Hepatocyte (in vitro differentiated cells): ENCODE data around the gene TMOD1. TPM values are rescaled to one million over a fixed set of nuclear protein-coding genes. Genes with fewer than 3 reads are reported as not detected.

Source experiments
- DNase-seq: peaks from one replicate; pipeline ENCODE4 v3.0.0-alpha.2; 2016; ENCODE audit warnings: low spot score
- H2AFZ ChIP-seq: fragments of 200-600 bp; sonication (generic); 2 replicates; pipeline ENCODE4 v1.6.0; 2016; ENCODE audit warnings: antibody characterized with exemption, mild to moderate bottlenecking
- H3K27ac ChIP-seq: fragments of 200-600 bp; sonication (generic); 2 replicates; pipeline ENCODE4 v1.5.1; 2016; ENCODE audit warnings: mild to moderate bottlenecking
- H3K27me3 ChIP-seq: fragments of 200-600 bp; sonication (generic); 2 replicates; pipeline ENCODE4 v1.6.1; 2016
- H3K36me3 ChIP-seq: fragments of 200-600 bp; sonication (generic); replicated peaks from 2 replicates; pipeline ENCODE4 v1.5.1; 2016; ENCODE audit warnings: low read depth; ENCODE audit not compliant: insufficient read depth
- H3K4me1 ChIP-seq: fragments of 200-600 bp; sonication (generic); 2 replicates; pipeline ENCODE4 v1.5.1; 2016; ENCODE audit warnings: mild to moderate bottlenecking, moderate library complexity; ENCODE audit not compliant: insufficient read depth
- H3K4me2 ChIP-seq: fragments of 200-600 bp; sonication (generic); 2 replicates; pipeline ENCODE4 v1.6.0; 2016
- H3K4me3 ChIP-seq: fragments of 200-600 bp; sonication (generic); 2 replicates; pipeline ENCODE4 v1.5.1; 2016; ENCODE audit warnings: mild to moderate bottlenecking
- H3K79me2 ChIP-seq: fragments of 200-600 bp; sonication (generic); 2 replicates; pipeline ENCODE4 v1.6.0; 2017; ENCODE audit warnings: mild to moderate bottlenecking
- H3K9me2 ChIP-seq: fragments of 200-600 bp; sonication (generic); replicated peaks from 2 replicates; pipeline ENCODE4 v1.6.0; 2017; ENCODE audit warnings: mild to moderate bottlenecking; ENCODE audit not compliant: insufficient read depth
- H3K9me3 ChIP-seq: fragments of 200-600 bp; sonication (generic); 2 replicates; pipeline ENCODE4 v1.5.1; 2016; ENCODE audit warnings: low read depth, mild to moderate bottlenecking
- H4K20me1 ChIP-seq: fragments of 200-600 bp; sonication (generic); 2 replicates; pipeline ENCODE4 v1.6.0; 2016; ENCODE audit warnings: mild to moderate bottlenecking; ENCODE audit not compliant: insufficient read depth, poor library complexity, severe bottlenecking
- EZH2 ChIP-seq: fragments of 200-600 bp; sonication (generic); IDR thresholded peaks from 2 replicates; pipeline ENCODE4 v1.6.1; 2016; ENCODE audit warnings: antibody characterized with exemption, mild to moderate bottlenecking, borderline replicate concordance
- EZH2phosphoT487 ChIP-seq: fragments of 200-600 bp; sonication (generic); IDR thresholded peaks from one replicate; pipeline ENCODE4 v1.6.1; 2018; ENCODE audit warnings: antibody characterized with exemption, mild to moderate bottlenecking, low read depth, moderate library complexity; ENCODE audit not compliant: unreplicated experiment, severe bottlenecking
- WGBS: methylation state at CpG from one replicate; pipeline ENCODE4 v1.1.6; 2016; ENCODE audit warnings: low lambda C conversion rate; ENCODE audit errors: missing lambda C conversion rate; 5-methylcytosine and 5-hydroxymethylcytosine counted together
- polyA plus RNA-seq: library from polyadenylated mRNA; unstranded; fragments of >200 nt; fragmentation: Nextera tagmentation; extraction: Ambion mirVana; gene quantifications from 2 replicates; pipeline ENCODE4 v1.2.1, GENCODE V29; 2016
- total RNA-seq: library from RNA; depleted of rRNA; stranded (reverse); fragments of >200 nt; gene quantifications from 2 replicates; pipeline ENCODE4 v1.2.3, GENCODE V29; 2014
- TF ChIP-seq, protein P1 (sequence below): fragments of 200-600 bp; sonication (generic); IDR thresholded peaks from 2 replicates; pipeline ENCODE4 v1.5.1; 2016; ENCODE audit warnings: antibody characterized with exemption, mild to moderate bottlenecking; ENCODE audit not compliant: poor library complexity

Gene TMOD1
- total and polyA plus RNA-seq, 2 experiments from 2014 or later, result 0.47 to 3.5 TPM

DNA sequence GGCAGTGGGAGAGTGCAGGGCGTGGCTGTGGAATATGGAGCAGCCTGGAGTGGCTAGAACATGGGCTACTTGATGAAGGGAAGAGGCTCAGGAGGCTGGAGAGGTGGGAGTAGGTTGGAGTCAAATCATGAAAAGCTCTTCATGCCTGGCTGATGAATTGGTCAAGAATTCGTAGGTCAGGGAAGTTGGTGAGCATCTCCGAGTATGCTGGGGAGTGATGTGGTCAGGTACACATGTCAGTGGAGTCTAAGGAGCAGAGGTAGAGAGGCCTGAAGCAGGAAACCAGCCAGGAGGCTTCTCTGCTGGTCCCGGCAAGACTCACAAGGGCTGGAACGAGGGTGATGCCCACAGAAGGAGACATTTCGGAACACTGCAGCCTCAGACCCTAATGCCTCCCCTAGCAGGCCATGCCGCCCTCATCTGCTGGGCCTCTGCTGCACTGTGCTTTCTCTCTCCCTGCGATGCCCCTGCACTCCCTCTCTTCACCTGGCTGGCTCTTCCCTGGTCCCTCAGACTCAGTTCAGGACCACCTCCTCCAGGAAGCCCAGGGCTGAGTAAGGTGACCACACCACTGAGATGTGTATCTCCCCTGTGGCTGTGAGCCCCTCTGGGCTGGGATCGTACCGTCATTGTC, 33.6 kb downstream of the TMOD1 start:
- Histone ChIP-seq H2AFZ (no peak overlapping the region), H3K4me2 (no peak overlapping the region), H3K9me2 (no peaks in the 10 kb centered on the region), H3K36me3 (no peaks in the 10 kb centered on the region), H3K9me3 (no peaks in the 10 kb centered on the region), H3K4me1 (no peaks in the 10 kb centered on the region), H4K20me1 (no peaks in the 10 kb centered on the region), H3K27ac (no peak overlapping the region), H3K4me3 (no peak overlapping the region), H3K27me3 (no peaks in the 10 kb centered on the region), H3K79me2 (no peaks in the 10 kb centered on the region)
- DNase-seq, result no peak
- 93% methylated on average over 10 of the region's 10 CpGs for WGBS
- TF ChIP-seq EZH2, result no peak
- TF ChIP-seq EZH2phosphoT487, result no peak
- TF ChIP-seq, protein P1, sequence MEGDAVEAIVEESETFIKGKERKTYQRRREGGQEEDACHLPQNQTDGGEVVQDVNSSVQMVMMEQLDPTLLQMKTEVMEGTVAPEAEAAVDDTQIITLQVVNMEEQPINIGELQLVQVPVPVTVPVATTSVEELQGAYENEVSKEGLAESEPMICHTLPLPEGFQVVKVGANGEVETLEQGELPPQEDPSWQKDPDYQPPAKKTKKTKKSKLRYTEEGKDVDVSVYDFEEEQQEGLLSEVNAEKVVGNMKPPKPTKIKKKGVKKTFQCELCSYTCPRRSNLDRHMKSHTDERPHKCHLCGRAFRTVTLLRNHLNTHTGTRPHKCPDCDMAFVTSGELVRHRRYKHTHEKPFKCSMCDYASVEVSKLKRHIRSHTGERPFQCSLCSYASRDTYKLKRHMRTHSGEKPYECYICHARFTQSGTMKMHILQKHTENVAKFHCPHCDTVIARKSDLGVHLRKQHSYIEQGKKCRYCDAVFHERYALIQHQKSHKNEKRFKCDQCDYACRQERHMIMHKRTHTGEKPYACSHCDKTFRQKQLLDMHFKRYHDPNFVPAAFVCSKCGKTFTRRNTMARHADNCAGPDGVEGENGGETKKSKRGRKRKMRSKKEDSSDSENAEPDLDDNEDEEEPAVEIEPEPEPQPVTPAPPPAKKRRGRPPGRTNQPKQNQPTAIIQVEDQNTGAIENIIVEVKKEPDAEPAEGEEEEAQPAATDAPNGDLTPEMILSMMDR, result no peak

DNA sequence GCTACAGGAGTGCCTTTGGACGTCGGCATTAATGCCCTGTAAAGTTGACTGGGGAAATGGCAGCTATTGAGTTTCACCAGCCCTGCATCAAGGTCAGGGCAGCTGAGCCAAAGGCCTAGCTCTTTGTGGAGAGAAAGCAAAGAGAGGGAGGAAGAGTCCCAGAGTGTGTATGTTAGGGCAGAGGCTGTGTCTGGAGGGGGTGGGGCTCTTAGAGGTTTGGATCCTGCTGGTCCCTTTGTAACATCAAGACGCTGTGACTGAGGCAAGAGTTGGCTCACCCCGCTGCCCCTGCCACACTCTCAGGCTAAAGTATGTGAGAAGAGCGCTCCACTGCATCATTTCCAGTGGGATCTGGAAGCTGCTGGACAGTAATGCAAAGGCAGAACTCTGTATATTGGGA, 34.3 kb downstream of the TMOD1 start:
- Histone ChIP-seq H3K79me2 (no peaks in the 10 kb centered on the region), H3K36me3 (no peaks in the 10 kb centered on the region), H3K9me3 (no peaks in the 10 kb centered on the region), H3K27ac (no peak overlapping the region), H2AFZ (no peak overlapping the region), H3K27me3 (no peaks in the 10 kb centered on the region), H4K20me1 (no peaks in the 10 kb centered on the region), H3K4me2 (no peak overlapping the region), H3K4me3 (no peak overlapping the region), H3K9me2 (no peaks in the 10 kb centered on the region), H3K4me1 (no peaks in the 10 kb centered on the region)
- TF ChIP-seq EZH2phosphoT487 (no peak), EZH2 (no peak)
- TF ChIP-seq, protein P1, result no peak
- no peak for DNase-seq
- 88% methylated on average over 5 of the region's 5 CpGs for WGBS

DNA sequence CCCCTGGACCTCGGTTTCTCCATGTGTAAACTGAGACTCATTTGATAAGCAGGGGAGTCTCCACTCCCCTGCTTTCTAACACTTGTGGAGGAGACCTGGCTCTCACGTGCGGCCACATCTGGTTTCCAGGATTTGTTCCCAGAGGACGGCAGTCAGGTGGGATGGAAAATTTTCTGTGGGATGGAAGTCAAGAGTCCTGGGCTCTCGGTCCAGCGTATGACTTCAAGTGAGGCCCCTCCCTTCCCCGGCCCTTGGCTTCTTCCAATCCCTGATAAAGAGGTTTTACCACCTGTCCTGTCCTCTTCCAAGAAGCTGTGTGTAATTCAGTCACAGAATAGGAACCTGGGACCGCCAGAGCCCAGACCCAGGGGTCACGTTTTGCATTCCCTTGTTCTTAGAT, 35.0 kb downstream of the TMOD1 start:
- TF ChIP-seq, protein P1, result no peak
- TF ChIP-seq EZH2, result no peak
- no peak for TF ChIP-seq EZH2phosphoT487
- Histone ChIP-seq H3K36me3 (no peaks in the 10 kb centered on the region), H4K20me1 (no peaks in the 10 kb centered on the region), H3K4me1 (no peaks in the 10 kb centered on the region), H3K9me3 (no peaks in the 10 kb centered on the region), H3K4me2 (no peak overlapping the region), H3K79me2 (no peaks in the 10 kb centered on the region), H3K27ac (no peak overlapping the region), H3K4me3 (no peak overlapping the region), H3K9me2 (no peaks in the 10 kb centered on the region), H3K27me3 (no peaks in the 10 kb centered on the region), H2AFZ (no peak overlapping the region)
- no peak for DNase-seq
- WGBS, result 90% methylated on average over 9 of the region's 9 CpGs

DNA sequence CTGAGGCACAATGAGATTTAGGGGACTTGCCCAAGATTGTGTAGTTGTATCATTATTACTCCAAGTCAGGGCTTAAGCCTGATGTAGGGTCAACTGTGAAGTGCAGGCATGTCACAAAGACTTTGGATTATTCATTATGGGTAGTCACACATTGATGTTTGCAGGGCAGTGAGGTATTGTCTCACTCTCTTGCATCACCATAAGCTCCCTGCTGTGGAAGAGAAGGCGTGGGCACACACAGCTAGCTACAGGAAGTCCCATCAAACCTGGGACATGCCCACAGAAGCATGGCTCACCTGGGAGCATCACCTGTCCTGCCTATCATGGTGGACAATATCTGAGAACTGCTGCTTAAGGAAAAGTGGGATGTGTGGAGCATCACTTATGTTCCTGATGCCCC, 42.1 kb downstream of the TMOD1 start:
- Histone ChIP-seq H3K36me3 (no peaks in the 10 kb centered on the region), H3K27ac (no peak overlapping the region), H3K4me3 (no peak overlapping the region), H3K9me3 (no peaks in the 10 kb centered on the region), H2AFZ (no peak overlapping the region), H3K79me2 (no peaks in the 10 kb centered on the region), H3K4me1 (no peaks in the 10 kb centered on the region), H3K27me3 (no peaks in the 10 kb centered on the region), H3K9me2 (no peaks in the 10 kb centered on the region), H3K4me2 (no peak overlapping the region), H4K20me1 (no peaks in the 10 kb centered on the region)
- DNase-seq, result no peak
- 75% methylated on average over 1 of the region's 1 CpG for WGBS
- TF ChIP-seq EZH2phosphoT487 (no peak), EZH2 (no peak)
- TF ChIP-seq, protein P1, result no peak
